HCT116 (cell line): ENCODE data around the gene IQGAP2. TPM values are rescaled to one million over a fixed set of nuclear protein-coding genes. Genes with fewer than 3 reads are reported as not detected.

Experiments used
- ATAC-seq: fragments of 200-7000 bp; cut with Tn5 transposase; 2 replicates; pipeline ENCODE4 v1.9.1; 2020; ENCODE audit warnings: mild to moderate bottlenecking, moderate library complexity
- BruUV-seq: library from RNA; stranded (reverse); fragments of 400-500 nt; replicated peaks from 2 replicates; lab custom pipeline; 2021; lab: Mats Ljungman, UMichigan
- CTCF ChIA-PET: fragments of 300-600 bp; sonication (Branson Sonifier 250); formaldehyde crosslinking; loops from one replicate; lab custom pipeline; 2021; ENCODE audit warnings: antibody characterized with exemption; lab: Charles Lee
- POLR2A ChIA-PET: fragments of 300-600, 350-600 bp; sonication (Branson Sonifier 250); formaldehyde crosslinking; loops from one replicate; lab custom pipeline; 2021; ENCODE audit warnings: antibody characterized with exemption; lab: Charles Lee
- RAD21 ChIA-PET, 2 experiments: fragments of 300-600 bp; sonication (Branson Sonifier 250); formaldehyde crosslinking; loops; one replicate each; lab custom pipeline; 2023; ENCODE audit warnings: low total read pairs in 2 of 2; ENCODE audit not compliant: uncharacterized antibody in 2 of 2, unreplicated experiment in 2 of 2, low non-redundant PET in 1 of 2; lab: Charles Lee
- DNase-seq: peaks from one replicate; pipeline ENCODE4 v3.0.0-alpha.2; 2010; ENCODE audit warnings: low read depth, low spot score
- H2AFZ ChIP-seq: fragments of 200-600 bp; shearing (Covaris generic), sonication (generic); 2 replicates; pipeline ENCODE4 v1.6.1; 2017; ENCODE audit warnings: low read depth, mixed run types, mixed read lengths, antibody characterized with exemption, low read length; ENCODE audit not compliant: poor library complexity, severe bottlenecking
- H3K27ac ChIP-seq: 2 replicates; pipeline ENCODE4 v1.5.1; 2012; ENCODE audit warnings: low read depth, low read length
- H3K27me3 ChIP-seq: fragments of 200-600 bp; sonication (generic); 2 replicates; pipeline ENCODE4 v1.6.1; 2016; ENCODE audit warnings: mixed run types, low read length, mixed read lengths; ENCODE audit not compliant: insufficient read depth
- H3K36me3 ChIP-seq, 2 experiments: fragments of 200-500 bp in 1 of 2; fragments of 200-600 bp in 1 of 2; sonication (Bioruptor generic) in 1 of 2; sonication (generic) in 1 of 2; 2 replicates each; pipeline versions ENCODE4 v1.5.1 to v1.6.1; 2014 to 2016; ENCODE audit warnings: low read length in 2 of 2, inconsistent platforms in 1 of 2, mixed read lengths in 1 of 2, mixed run types in 1 of 2; ENCODE audit not compliant: insufficient read depth in 2 of 2, control insufficient read depth in 1 of 2
- H3K4me1 ChIP-seq, 2 experiments: fragments of 200-600 bp in 1 of 2; sonication (generic) in 1 of 2; 2 replicates each; pipeline versions ENCODE4 v1.5.1 to v1.6.1; 2012 to 2017; ENCODE audit warnings: low read length in 2 of 2, inconsistent platforms in 1 of 2, mild to moderate bottlenecking in 1 of 2, mixed read lengths in 1 of 2, mixed run types in 1 of 2, moderate library complexity in 1 of 2; ENCODE audit not compliant: insufficient read depth in 2 of 2, control insufficient read depth in 1 of 2
- H3K4me2 ChIP-seq: fragments of 200-600 bp; sonication (generic); 2 replicates; pipeline ENCODE4 v1.6.1; 2017; ENCODE audit warnings: mixed run types, low read length, mixed read lengths
- H3K4me3 ChIP-seq, 2 experiments: fragments of 200-600 bp in 1 of 2; sonication (generic) in 1 of 2; replicated peaks in 1 of 2; 2 replicates each; pipeline ENCODE4 v1.5.1; 2011 to 2016; ENCODE audit warnings: low read length in 2 of 2, control low read depth in 1 of 2, low read depth in 1 of 2, mild to moderate bottlenecking in 1 of 2, mixed read lengths in 1 of 2, mixed run types in 1 of 2
- H3K79me2 ChIP-seq: fragments of 200-600 bp; sonication (generic); 2 replicates; pipeline ENCODE4 v1.6.1; 2017; ENCODE audit warnings: mild to moderate bottlenecking, mixed run types, low read length, moderate library complexity, mixed read lengths; ENCODE audit not compliant: insufficient read depth
- H3K9ac ChIP-seq: fragments of 200-600 bp; sonication (generic); 2 replicates; pipeline ENCODE4 v1.6.1; 2016; ENCODE audit warnings: low read length, mixed read lengths
- H3K9me2 ChIP-seq: fragments of 200-600 bp; sonication (generic), shearing (Covaris generic); 2 replicates; pipeline ENCODE4 v1.6.1; 2017; ENCODE audit warnings: mixed run types, mild to moderate bottlenecking, moderate library complexity; ENCODE audit not compliant: insufficient read depth
- H3K9me3 ChIP-seq, 2 experiments: fragments of 200-500 bp in 1 of 2; fragments of 200-600 bp in 1 of 2; sonication (Bioruptor generic) in 1 of 2; sonication (generic) in 1 of 2; 2 replicates each; pipeline ENCODE4 v1.6.1; 2014 to 2017; ENCODE audit warnings: low read length in 2 of 2, mixed read lengths in 2 of 2, inconsistent platforms in 1 of 2, low read depth in 1 of 2, mild to moderate bottlenecking in 1 of 2, mixed run types in 1 of 2, moderate library complexity in 1 of 2; ENCODE audit not compliant: control insufficient read depth in 1 of 2, insufficient read depth in 1 of 2
- H4K20me1 ChIP-seq: fragments of 200-600 bp; sonication (generic), shearing (Covaris generic); 2 replicates; pipeline ENCODE4 v1.6.1; 2017; ENCODE audit warnings: mixed run types, mild to moderate bottlenecking, moderate library complexity; ENCODE audit not compliant: insufficient read depth
- CBX3 ChIP-seq: IDR thresholded peaks from 2 replicates; pipeline ENCODE4 v1.6.1; 2012; ENCODE audit warnings: low read depth
- CEBPB ChIP-seq: IDR thresholded peaks from 2 replicates; pipeline ENCODE4 v1.6.1; 2012; ENCODE audit warnings: low read depth
- ELF1 ChIP-seq: IDR thresholded peaks from 2 replicates; pipeline ENCODE4 v1.6.1; 2012; ENCODE audit warnings: low read depth, borderline replicate concordance
- EZH2 ChIP-seq: fragments of 200-600 bp; sonication (generic); IDR thresholded peaks from 2 replicates; pipeline ENCODE4 v1.6.1; 2017; ENCODE audit warnings: antibody characterized with exemption, mixed run types
- EZH2phosphoT487 ChIP-seq: fragments of 200-600 bp; IDR thresholded peaks from 2 replicates; pipeline ENCODE4 v1.6.1; 2018; ENCODE audit warnings: antibody characterized with exemption, borderline replicate concordance
- FOSL1 ChIP-seq: IDR thresholded peaks from 2 replicates; pipeline ENCODE4 v1.6.1; 2012; ENCODE audit warnings: low read depth
- POLR2AphosphoS5 ChIP-seq: IDR thresholded peaks from 2 replicates; pipeline ENCODE4 v1.6.1; 2011; ENCODE audit warnings: mild to moderate bottlenecking, low read depth, low read length, moderate library complexity
- RAD21 ChIP-seq: IDR thresholded peaks from 2 replicates; pipeline ENCODE4 v1.6.1; 2012; ENCODE audit warnings: low read depth, mild to moderate bottlenecking
- SIN3A ChIP-seq: IDR thresholded peaks from 2 replicates; pipeline ENCODE4 v1.6.1; 2012; ENCODE audit warnings: low read depth
- SP1 ChIP-seq: IDR thresholded peaks from 2 replicates; pipeline ENCODE4 v1.6.1; 2012; ENCODE audit warnings: low read depth
- SRF ChIP-seq: IDR thresholded peaks from 2 replicates; pipeline ENCODE4 v1.6.1; 2012; ENCODE audit warnings: low read depth
- TCF7L2 ChIP-seq: IDR thresholded peaks from 2 replicates; pipeline ENCODE4 v1.7.0; 2011; ENCODE audit warnings: borderline replicate concordance, inconsistent platforms; ENCODE audit not compliant: insufficient read depth, insufficient read length; ENCODE audit errors: extremely low read depth
- YY1 ChIP-seq: IDR thresholded peaks from 2 replicates; pipeline ENCODE4 v1.6.1; 2011; ENCODE audit warnings: low read length, low read depth, moderate library complexity, mild to moderate bottlenecking; ENCODE audit not compliant: insufficient replicate concordance; ENCODE audit errors: extremely low read depth
- ZFX ChIP-seq: fragments of 450-650 bp; IDR thresholded peaks from 2 replicates; pipeline ENCODE4 v1.6.1; 2017
- ZNF274 ChIP-seq: fragments of 200-500 bp; sonication (Bioruptor generic); IDR thresholded peaks from 2 replicates; pipeline ENCODE4 v1.6.1; 2014; ENCODE audit warnings: mild to moderate bottlenecking, low read depth, low read length, inconsistent platforms
- intact Hi-C: fragments of 100-400 bp; cut with micrococcal nuclease; formaldehyde crosslinking; loops from 2 replicates; pipeline ENCODE4 v1.10.0; 2022
- total RNA-seq: library from RNA; stranded (reverse); gene quantifications from one replicate; pipeline ENCODE4 v1.2.1, GENCODE V29; 2021; ENCODE audit not compliant: unreplicated experiment
- TF ChIP-seq, protein P1 (sequence below): IDR thresholded peaks from 2 replicates; pipeline ENCODE4 v1.6.1; 2012
- TF ChIP-seq, protein P2 (sequence below): IDR thresholded peaks from 2 replicates; pipeline ENCODE4 v1.6.1; 2012
- TF ChIP-seq, protein P3 (sequence below), 3 experiments: fragments of 200-600 bp in 1 of 3; sonication (generic) in 1 of 3; IDR thresholded peaks in 2 of 3; conservative IDR thresholded peaks in 1 of 3; 2 replicates each; pipeline ENCODE4 v1.5.1; 2012 to 2017; ENCODE audit warnings: low read depth in 2 of 3, low read length in 2 of 3, antibody characterized with exemption in 1 of 3, borderline replicate concordance in 1 of 3, control low read depth in 1 of 3, mild to moderate bottlenecking in 1 of 3, mixed read lengths in 1 of 3, mixed run types in 1 of 3, moderate library complexity in 1 of 3; ENCODE audit not compliant: insufficient read depth in 1 of 3
- TF ChIP-seq, protein P4 (sequence below): IDR thresholded peaks from 2 replicates; pipeline ENCODE4 v1.6.1; 2012; ENCODE audit warnings: low read depth
- TF ChIP-seq, protein P5 (sequence below): IDR thresholded peaks from 2 replicates; pipeline ENCODE4 v1.6.1; 2011; ENCODE audit warnings: mild to moderate bottlenecking, low read length, moderate library complexity; ENCODE audit not compliant: insufficient replicate concordance; ENCODE audit errors: extremely low read depth

The IQGAP2 gene
- total RNA-seq, 1 experiment from 2014 or later = 2.0 TPM

DNA sequence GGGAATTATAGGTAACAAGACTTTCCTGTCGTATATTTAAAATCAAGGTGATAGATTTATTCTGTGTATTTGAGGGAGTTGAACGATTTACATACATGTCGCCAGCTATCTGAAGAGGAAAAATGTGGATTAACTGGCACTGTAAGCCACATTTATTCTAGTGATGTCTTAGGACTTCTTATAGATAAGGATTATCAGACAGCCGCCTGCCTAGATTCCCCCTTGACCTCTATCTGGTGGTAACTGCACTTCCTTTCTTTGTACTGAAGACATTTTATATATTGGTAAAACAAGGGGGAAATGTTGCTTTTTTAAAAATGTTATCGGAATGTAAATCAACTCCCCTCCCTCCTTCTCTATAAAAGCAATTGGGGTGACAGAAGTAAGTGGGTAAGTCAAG lies 259.4 kb downstream of the IQGAP2 start:
- no peak overlapping the region for H3K9ac ChIP-seq
- ChIA-PET POLR2A (no interaction called here), RAD21 (no interaction called here), CTCF (no interaction called here)
- no peaks in the 10 kb centered on the region for H3K9me2 ChIP-seq
- no peaks in the 10 kb centered on the region for H3K4me1 ChIP-seq
- H3K4me3 ChIP-seq = no peak overlapping the region
- TF ChIP-seq SRF = no peak
- TF ChIP-seq YY1 = no peak
- TF ChIP-seq SIN3A = no peak
- TF ChIP-seq ZNF274 = no peak
- no peak for TF ChIP-seq CBX3
- TF ChIP-seq, protein P1, sequence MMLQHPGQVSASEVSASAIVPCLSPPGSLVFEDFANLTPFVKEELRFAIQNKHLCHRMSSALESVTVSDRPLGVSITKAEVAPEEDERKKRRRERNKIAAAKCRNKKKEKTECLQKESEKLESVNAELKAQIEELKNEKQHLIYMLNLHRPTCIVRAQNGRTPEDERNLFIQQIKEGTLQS = no peak
- no peak for TF ChIP-seq EZH2phosphoT487
- TF ChIP-seq, protein P2, sequence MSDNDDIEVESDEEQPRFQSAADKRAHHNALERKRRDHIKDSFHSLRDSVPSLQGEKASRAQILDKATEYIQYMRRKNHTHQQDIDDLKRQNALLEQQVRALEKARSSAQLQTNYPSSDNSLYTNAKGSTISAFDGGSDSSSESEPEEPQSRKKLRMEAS = no peak
- TF ChIP-seq, protein P3, sequence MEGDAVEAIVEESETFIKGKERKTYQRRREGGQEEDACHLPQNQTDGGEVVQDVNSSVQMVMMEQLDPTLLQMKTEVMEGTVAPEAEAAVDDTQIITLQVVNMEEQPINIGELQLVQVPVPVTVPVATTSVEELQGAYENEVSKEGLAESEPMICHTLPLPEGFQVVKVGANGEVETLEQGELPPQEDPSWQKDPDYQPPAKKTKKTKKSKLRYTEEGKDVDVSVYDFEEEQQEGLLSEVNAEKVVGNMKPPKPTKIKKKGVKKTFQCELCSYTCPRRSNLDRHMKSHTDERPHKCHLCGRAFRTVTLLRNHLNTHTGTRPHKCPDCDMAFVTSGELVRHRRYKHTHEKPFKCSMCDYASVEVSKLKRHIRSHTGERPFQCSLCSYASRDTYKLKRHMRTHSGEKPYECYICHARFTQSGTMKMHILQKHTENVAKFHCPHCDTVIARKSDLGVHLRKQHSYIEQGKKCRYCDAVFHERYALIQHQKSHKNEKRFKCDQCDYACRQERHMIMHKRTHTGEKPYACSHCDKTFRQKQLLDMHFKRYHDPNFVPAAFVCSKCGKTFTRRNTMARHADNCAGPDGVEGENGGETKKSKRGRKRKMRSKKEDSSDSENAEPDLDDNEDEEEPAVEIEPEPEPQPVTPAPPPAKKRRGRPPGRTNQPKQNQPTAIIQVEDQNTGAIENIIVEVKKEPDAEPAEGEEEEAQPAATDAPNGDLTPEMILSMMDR (IDR thresholded peaks at IDR 0.05 in 2 of 3, conservative IDR thresholded peaks at IDR 0.05 in 1 of 3; ENCODE audit: borderline replicate concordance in 1 of 3, insufficient read depth in 1 of 3, low read depth in 2 of 3, low read length in 2 of 3) = no peak
- TF ChIP-seq, protein P4, sequence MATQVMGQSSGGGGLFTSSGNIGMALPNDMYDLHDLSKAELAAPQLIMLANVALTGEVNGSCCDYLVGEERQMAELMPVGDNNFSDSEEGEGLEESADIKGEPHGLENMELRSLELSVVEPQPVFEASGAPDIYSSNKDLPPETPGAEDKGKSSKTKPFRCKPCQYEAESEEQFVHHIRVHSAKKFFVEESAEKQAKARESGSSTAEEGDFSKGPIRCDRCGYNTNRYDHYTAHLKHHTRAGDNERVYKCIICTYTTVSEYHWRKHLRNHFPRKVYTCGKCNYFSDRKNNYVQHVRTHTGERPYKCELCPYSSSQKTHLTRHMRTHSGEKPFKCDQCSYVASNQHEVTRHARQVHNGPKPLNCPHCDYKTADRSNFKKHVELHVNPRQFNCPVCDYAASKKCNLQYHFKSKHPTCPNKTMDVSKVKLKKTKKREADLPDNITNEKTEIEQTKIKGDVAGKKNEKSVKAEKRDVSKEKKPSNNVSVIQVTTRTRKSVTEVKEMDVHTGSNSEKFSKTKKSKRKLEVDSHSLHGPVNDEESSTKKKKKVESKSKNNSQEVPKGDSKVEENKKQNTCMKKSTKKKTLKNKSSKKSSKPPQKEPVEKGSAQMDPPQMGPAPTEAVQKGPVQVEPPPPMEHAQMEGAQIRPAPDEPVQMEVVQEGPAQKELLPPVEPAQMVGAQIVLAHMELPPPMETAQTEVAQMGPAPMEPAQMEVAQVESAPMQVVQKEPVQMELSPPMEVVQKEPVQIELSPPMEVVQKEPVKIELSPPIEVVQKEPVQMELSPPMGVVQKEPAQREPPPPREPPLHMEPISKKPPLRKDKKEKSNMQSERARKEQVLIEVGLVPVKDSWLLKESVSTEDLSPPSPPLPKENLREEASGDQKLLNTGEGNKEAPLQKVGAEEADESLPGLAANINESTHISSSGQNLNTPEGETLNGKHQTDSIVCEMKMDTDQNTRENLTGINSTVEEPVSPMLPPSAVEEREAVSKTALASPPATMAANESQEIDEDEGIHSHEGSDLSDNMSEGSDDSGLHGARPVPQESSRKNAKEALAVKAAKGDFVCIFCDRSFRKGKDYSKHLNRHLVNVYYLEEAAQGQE = no peak
- TF ChIP-seq SP1 = no peak
- TF ChIP-seq ELF1 = no peak
- no peak for TF ChIP-seq EZH2
- TF ChIP-seq RAD21 = no peak
- TF ChIP-seq POLR2AphosphoS5 = no peak
- no peak for TF ChIP-seq FOSL1
- TF ChIP-seq, protein P5, sequence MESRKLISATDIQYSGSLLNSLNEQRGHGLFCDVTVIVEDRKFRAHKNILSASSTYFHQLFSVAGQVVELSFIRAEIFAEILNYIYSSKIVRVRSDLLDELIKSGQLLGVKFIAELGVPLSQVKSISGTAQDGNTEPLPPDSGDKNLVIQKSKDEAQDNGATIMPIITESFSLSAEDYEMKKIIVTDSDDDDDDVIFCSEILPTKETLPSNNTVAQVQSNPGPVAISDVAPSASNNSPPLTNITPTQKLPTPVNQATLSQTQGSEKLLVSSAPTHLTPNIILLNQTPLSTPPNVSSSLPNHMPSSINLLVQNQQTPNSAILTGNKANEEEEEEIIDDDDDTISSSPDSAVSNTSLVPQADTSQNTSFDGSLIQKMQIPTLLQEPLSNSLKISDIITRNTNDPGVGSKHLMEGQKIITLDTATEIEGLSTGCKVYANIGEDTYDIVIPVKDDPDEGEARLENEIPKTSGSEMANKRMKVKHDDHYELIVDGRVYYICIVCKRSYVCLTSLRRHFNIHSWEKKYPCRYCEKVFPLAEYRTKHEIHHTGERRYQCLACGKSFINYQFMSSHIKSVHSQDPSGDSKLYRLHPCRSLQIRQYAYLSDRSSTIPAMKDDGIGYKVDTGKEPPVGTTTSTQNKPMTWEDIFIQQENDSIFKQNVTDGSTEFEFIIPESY = no peak
- TF ChIP-seq TCF7L2 = no peak
- no peak for TF ChIP-seq ZFX
- TF ChIP-seq CEBPB = no peak
- no peaks in the 10 kb centered on the region for H3K27me3 ChIP-seq
- ATAC-seq (no peak), DNase-seq (no peak)
- H3K4me2 ChIP-seq = no peak overlapping the region
- H3K9me3 ChIP-seq = no peaks in the 10 kb centered on the region
- no peaks in the 10 kb centered on the region for H4K20me1 ChIP-seq
- no peak overlapping the region for H2AFZ ChIP-seq
- no peak overlapping the region for H3K27ac ChIP-seq
- no peaks in the 10 kb centered on the region for H3K36me3 ChIP-seq
- no peaks in the 10 kb centered on the region for H3K79me2 ChIP-seq
- intact Hi-C loops = no loop called here
- BruUV-seq = no TSS peak
